WTC11 (cell line): ENCODE data around the gene MRC2. TPM values are rescaled to one million over a fixed set of nuclear protein-coding genes. Genes with fewer than 3 reads are reported as not detected.

Source experiments
- ATAC-seq: fragments of 200-7000 bp; cut with Tn5 transposase; 2 replicates; pipeline ENCODE4 v1.10.0; 2021; ENCODE audit warnings: mild to moderate bottlenecking, moderate library complexity
- CTCF ChIA-PET: fragments of 300-600 bp; sonication (Branson Sonifier 250); formaldehyde crosslinking; loops from one replicate; lab custom pipeline; 2021; ENCODE audit warnings: antibody characterized with exemption; lab: Charles Lee
- POLR2A ChIA-PET: fragments of 350-600 bp; sonication (Branson Sonifier 250); formaldehyde crosslinking; loops from one replicate; lab custom pipeline; 2021; ENCODE audit warnings: antibody characterized with exemption; lab: Charles Lee
- DNase-seq: peaks from one replicate; pipeline ENCODE4 v3.0.0; 2021; ENCODE audit warnings: low spot score
- H3K27ac Mint-ChIP-seq: 2 replicates; pipeline ENCODE4 v1.8.0; 2021; ENCODE audit warnings: mixed read lengths
- H3K27me3 Mint-ChIP-seq: 2 replicates; pipeline ENCODE4 v1.8.0; 2021; ENCODE audit warnings: low read depth, mild to moderate bottlenecking, moderate library complexity, mixed read lengths
- H3K36me3 Mint-ChIP-seq: 2 replicates; pipeline ENCODE4 v1.8.0; 2021; ENCODE audit warnings: mixed read lengths
- H3K4me1 Mint-ChIP-seq: 2 replicates; pipeline ENCODE4 v1.8.0; 2022; ENCODE audit warnings: mixed read lengths
- H3K4me3 Mint-ChIP-seq: 2 replicates; pipeline ENCODE4 v1.8.0; 2021; ENCODE audit warnings: mild to moderate bottlenecking, moderate library complexity, mixed read lengths
- H3K9me3 Mint-ChIP-seq: 2 replicates; pipeline ENCODE4 v1.8.0; 2021; ENCODE audit warnings: mixed read lengths
- E2F4 ChIP-seq: sonication (generic); formaldehyde crosslinking; IDR thresholded peaks from 2 replicates; pipeline ENCODE4 v1.8.1; 2022; ENCODE audit warnings: low read depth, mild to moderate bottlenecking, moderate library complexity, missing genetic modification reagents, borderline replicate concordance
- FOXP1 ChIP-seq: sonication (generic); formaldehyde crosslinking; IDR thresholded peaks from 2 replicates; pipeline ENCODE4 v1.8.0; 2022; ENCODE audit warnings: missing genetic modification reagents, mild to moderate bottlenecking, moderate library complexity, borderline replicate concordance
- GTF2I ChIP-seq: fragments of 250-450 bp; sonication (Bioruptor Pico); conservative IDR thresholded peaks from 2 replicates; pipeline ENCODE4 v1.4.0; 2021; ENCODE audit warnings: mild to moderate bottlenecking
- MXD4 ChIP-seq: fragments of 250-450 bp; sonication (Bioruptor Pico); IDR thresholded peaks from 2 replicates; pipeline ENCODE4 v1.8.0; 2021; ENCODE audit warnings: mild to moderate bottlenecking, moderate library complexity, borderline replicate concordance
- MYBL2 ChIP-seq: sonication (generic); formaldehyde crosslinking; IDR thresholded peaks from 2 replicates; pipeline ENCODE4 v1.8.1; 2023; ENCODE audit warnings: mild to moderate bottlenecking, moderate library complexity, missing genetic modification reagents
- NFATC4 ChIP-seq: fragments of 250-450 bp; sonication (Bioruptor Pico); IDR thresholded peaks from 2 replicates; pipeline ENCODE4 v1.9.0; 2021; ENCODE audit warnings: mild to moderate bottlenecking
- SMAD3 ChIP-seq: sonication (generic); formaldehyde crosslinking; IDR thresholded peaks from 2 replicates; pipeline ENCODE4 v1.8.0; 2022; ENCODE audit warnings: missing genetic modification reagents, mild to moderate bottlenecking, borderline replicate concordance
- USF1 ChIP-seq: sonication (generic); formaldehyde crosslinking; IDR thresholded peaks from 2 replicates; pipeline ENCODE4 v1.8.0; 2022; ENCODE audit warnings: mild to moderate bottlenecking, missing genetic modification reagents
- ZNF138 ChIP-seq: sonication (generic); formaldehyde crosslinking; conservative IDR thresholded peaks from 2 replicates; pipeline ENCODE4 v1.8.1; 2022; ENCODE audit warnings: mild to moderate bottlenecking, moderate library complexity, missing genetic modification reagents
- ZNF425 ChIP-seq: fragments of 250-450 bp; sonication (Bioruptor Pico); conservative IDR thresholded peaks from 2 replicates; pipeline ENCODE4 v1.9.0; 2021; ENCODE audit warnings: mild to moderate bottlenecking
- ZNF512 ChIP-seq: sonication (generic); formaldehyde crosslinking; IDR thresholded peaks from 2 replicates; pipeline ENCODE4 v1.8.1; 2022; ENCODE audit warnings: missing genetic modification reagents, borderline replicate concordance
- total RNA-seq: library from RNA; stranded (reverse); gene quantifications from 3 replicates; pipeline ENCODE4 v1.2.3, GENCODE V29; 2021
- TF ChIP-seq, protein P1 (sequence below): sonication (generic); formaldehyde crosslinking; IDR thresholded peaks from 2 replicates; pipeline ENCODE4 v1.8.0; 2022; ENCODE audit warnings: mild to moderate bottlenecking, missing genetic modification reagents
- TF ChIP-seq, protein P2 (sequence below): fragments of 250-450 bp; sonication (Bioruptor Pico); IDR thresholded peaks from 2 replicates; pipeline ENCODE4 v1.9.0; 2021; ENCODE audit warnings: mild to moderate bottlenecking, borderline replicate concordance
- TF ChIP-seq, protein P3 (sequence below): fragments of 200-600 bp; IDR thresholded peaks from 2 replicates; pipeline ENCODE4 v1.8.0; 2022; ENCODE audit warnings: antibody characterized with exemption
- TF ChIP-seq, protein P4 (sequence below): sonication (generic); formaldehyde crosslinking; IDR thresholded peaks from 2 replicates; pipeline ENCODE4 v1.8.1; 2022; ENCODE audit warnings: mild to moderate bottlenecking, missing genetic modification reagents, moderate library complexity, borderline replicate concordance
- TF ChIP-seq, protein P5 (sequence below): sonication (generic); formaldehyde crosslinking; IDR thresholded peaks from 2 replicates; pipeline ENCODE4 v1.8.0; 2022; ENCODE audit warnings: missing genetic modification reagents
- TF ChIP-seq, protein P6 (sequence below): sonication (generic); formaldehyde crosslinking; conservative IDR thresholded peaks from 2 replicates; pipeline ENCODE4 v1.8.1; 2022; ENCODE audit warnings: mild to moderate bottlenecking, missing genetic modification reagents

MRC2 gene
- total RNA-seq, 1 experiment from 2014 or later = 35.3 TPM

GRCh38 chr17:62599964-62600657 is 27.4 kb upstream of the MRC2 start:
- peaks cover 14% of the 10 kb centered on the region for H3K9me3 Mint-ChIP-seq
- TF ChIP-seq NFATC4 (CRISPR knock-in tag) (no peak), USF1 (CRISPR knock-in tag) (no peak), MXD4 (CRISPR knock-in tag) (no peak), SMAD3 (CRISPR knock-in tag) (no peak), ZNF138 (CRISPR knock-in tag) (no peak), ZNF512 (CRISPR knock-in tag) (no peak), ZNF425 (no peak), GTF2I (CRISPR knock-in tag) (no peak), FOXP1 (CRISPR knock-in tag) (no peak), E2F4 (CRISPR knock-in tag) (no peak), MYBL2 (CRISPR knock-in tag) (no peak)
- TF ChIP-seq, protein P1, sequence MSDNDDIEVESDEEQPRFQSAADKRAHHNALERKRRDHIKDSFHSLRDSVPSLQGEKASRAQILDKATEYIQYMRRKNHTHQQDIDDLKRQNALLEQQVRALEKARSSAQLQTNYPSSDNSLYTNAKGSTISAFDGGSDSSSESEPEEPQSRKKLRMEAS = no peak
- TF ChIP-seq, protein P2, sequence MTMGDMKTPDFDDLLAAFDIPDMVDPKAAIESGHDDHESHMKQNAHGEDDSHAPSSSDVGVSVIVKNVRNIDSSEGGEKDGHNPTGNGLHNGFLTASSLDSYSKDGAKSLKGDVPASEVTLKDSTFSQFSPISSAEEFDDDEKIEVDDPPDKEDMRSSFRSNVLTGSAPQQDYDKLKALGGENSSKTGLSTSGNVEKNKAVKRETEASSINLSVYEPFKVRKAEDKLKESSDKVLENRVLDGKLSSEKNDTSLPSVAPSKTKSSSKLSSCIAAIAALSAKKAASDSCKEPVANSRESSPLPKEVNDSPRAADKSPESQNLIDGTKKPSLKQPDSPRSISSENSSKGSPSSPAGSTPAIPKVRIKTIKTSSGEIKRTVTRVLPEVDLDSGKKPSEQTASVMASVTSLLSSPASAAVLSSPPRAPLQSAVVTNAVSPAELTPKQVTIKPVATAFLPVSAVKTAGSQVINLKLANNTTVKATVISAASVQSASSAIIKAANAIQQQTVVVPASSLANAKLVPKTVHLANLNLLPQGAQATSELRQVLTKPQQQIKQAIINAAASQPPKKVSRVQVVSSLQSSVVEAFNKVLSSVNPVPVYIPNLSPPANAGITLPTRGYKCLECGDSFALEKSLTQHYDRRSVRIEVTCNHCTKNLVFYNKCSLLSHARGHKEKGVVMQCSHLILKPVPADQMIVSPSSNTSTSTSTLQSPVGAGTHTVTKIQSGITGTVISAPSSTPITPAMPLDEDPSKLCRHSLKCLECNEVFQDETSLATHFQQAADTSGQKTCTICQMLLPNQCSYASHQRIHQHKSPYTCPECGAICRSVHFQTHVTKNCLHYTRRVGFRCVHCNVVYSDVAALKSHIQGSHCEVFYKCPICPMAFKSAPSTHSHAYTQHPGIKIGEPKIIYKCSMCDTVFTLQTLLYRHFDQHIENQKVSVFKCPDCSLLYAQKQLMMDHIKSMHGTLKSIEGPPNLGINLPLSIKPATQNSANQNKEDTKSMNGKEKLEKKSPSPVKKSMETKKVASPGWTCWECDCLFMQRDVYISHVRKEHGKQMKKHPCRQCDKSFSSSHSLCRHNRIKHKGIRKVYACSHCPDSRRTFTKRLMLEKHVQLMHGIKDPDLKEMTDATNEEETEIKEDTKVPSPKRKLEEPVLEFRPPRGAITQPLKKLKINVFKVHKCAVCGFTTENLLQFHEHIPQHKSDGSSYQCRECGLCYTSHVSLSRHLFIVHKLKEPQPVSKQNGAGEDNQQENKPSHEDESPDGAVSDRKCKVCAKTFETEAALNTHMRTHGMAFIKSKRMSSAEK (CRISPR knock-in tag) = no peak
- TF ChIP-seq, protein P3, sequence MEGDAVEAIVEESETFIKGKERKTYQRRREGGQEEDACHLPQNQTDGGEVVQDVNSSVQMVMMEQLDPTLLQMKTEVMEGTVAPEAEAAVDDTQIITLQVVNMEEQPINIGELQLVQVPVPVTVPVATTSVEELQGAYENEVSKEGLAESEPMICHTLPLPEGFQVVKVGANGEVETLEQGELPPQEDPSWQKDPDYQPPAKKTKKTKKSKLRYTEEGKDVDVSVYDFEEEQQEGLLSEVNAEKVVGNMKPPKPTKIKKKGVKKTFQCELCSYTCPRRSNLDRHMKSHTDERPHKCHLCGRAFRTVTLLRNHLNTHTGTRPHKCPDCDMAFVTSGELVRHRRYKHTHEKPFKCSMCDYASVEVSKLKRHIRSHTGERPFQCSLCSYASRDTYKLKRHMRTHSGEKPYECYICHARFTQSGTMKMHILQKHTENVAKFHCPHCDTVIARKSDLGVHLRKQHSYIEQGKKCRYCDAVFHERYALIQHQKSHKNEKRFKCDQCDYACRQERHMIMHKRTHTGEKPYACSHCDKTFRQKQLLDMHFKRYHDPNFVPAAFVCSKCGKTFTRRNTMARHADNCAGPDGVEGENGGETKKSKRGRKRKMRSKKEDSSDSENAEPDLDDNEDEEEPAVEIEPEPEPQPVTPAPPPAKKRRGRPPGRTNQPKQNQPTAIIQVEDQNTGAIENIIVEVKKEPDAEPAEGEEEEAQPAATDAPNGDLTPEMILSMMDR = no peak
- TF ChIP-seq, protein P4, sequence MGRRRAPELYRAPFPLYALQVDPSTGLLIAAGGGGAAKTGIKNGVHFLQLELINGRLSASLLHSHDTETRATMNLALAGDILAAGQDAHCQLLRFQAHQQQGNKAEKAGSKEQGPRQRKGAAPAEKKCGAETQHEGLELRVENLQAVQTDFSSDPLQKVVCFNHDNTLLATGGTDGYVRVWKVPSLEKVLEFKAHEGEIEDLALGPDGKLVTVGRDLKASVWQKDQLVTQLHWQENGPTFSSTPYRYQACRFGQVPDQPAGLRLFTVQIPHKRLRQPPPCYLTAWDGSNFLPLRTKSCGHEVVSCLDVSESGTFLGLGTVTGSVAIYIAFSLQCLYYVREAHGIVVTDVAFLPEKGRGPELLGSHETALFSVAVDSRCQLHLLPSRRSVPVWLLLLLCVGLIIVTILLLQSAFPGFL (CRISPR knock-in tag) = no peak
- TF ChIP-seq, protein P5, sequence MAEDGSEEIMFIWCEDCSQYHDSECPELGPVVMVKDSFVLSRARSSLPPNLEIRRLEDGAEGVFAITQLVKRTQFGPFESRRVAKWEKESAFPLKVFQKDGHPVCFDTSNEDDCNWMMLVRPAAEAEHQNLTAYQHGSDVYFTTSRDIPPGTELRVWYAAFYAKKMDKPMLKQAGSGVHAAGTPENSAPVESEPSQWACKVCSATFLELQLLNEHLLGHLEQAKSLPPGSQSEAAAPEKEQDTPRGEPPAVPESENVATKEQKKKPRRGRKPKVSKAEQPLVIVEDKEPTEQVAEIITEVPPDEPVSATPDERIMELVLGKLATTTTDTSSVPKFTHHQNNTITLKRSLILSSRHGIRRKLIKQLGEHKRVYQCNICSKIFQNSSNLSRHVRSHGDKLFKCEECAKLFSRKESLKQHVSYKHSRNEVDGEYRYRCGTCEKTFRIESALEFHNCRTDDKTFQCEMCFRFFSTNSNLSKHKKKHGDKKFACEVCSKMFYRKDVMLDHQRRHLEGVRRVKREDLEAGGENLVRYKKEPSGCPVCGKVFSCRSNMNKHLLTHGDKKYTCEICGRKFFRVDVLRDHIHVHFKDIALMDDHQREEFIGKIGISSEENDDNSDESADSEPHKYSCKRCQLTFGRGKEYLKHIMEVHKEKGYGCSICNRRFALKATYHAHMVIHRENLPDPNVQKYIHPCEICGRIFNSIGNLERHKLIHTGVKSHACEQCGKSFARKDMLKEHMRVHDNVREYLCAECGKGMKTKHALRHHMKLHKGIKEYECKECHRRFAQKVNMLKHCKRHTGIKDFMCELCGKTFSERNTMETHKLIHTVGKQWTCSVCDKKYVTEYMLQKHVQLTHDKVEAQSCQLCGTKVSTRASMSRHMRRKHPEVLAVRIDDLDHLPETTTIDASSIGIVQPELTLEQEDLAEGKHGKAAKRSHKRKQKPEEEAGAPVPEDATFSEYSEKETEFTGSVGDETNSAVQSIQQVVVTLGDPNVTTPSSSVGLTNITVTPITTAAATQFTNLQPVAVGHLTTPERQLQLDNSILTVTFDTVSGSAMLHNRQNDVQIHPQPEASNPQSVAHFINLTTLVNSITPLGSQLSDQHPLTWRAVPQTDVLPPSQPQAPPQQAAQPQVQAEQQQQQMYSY (CRISPR knock-in tag) = no peak
- TF ChIP-seq, protein P6, sequence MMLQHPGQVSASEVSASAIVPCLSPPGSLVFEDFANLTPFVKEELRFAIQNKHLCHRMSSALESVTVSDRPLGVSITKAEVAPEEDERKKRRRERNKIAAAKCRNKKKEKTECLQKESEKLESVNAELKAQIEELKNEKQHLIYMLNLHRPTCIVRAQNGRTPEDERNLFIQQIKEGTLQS (CRISPR knock-in tag) = no peak
- POLR2A ChIA-PET = no interaction called here
- H3K27ac Mint-ChIP-seq = no peak overlapping the region
- peaks cover 56% of the 10 kb centered on the region for H3K36me3 Mint-ChIP-seq
- ATAC-seq (no peak), DNase-seq (no peak)
- no peaks in the 10 kb centered on the region for H3K27me3 Mint-ChIP-seq
- CTCF ChIA-PET = interaction anchor here (0.7 to 1.1 kb wide), 2 partner anchors 38 to 47 kb away, joined by 3 read pairs; no protein-coding TSS in a partner anchor
- no peak overlapping the region for H3K4me3 Mint-ChIP-seq
- H3K4me1 Mint-ChIP-seq = 0 out of 2 replicates have a peak, but pooled peaks cover 6% of the 10 kb centered on the region
